M059J (cell line): Measurements from ENCODE around the gene DIPK1A. TPM values are rescaled to one million over a fixed set of nuclear protein-coding genes. Genes with fewer than 3 reads are reported as not detected.
A peak's percentile ranks its signal among the peaks of the same experiment; 100 is the strongest.

Experiments used
- DNase-seq: peaks from one replicate; pipeline ENCODE4 v3.0.0-alpha.2; 2012; ENCODE audit warnings: low read depth
- total RNA-seq: library from RNA; depleted of rRNA; stranded (reverse); fragments of >200 nt; shearing (Covaris generic); gene quantifications from 2 replicates; pipeline ENCODE4 v1.2.3, GENCODE V29; 2014

The DIPK1A gene
- total RNA-seq, 1 experiment from 2014 or later = 21.5 TPM

DNA sequence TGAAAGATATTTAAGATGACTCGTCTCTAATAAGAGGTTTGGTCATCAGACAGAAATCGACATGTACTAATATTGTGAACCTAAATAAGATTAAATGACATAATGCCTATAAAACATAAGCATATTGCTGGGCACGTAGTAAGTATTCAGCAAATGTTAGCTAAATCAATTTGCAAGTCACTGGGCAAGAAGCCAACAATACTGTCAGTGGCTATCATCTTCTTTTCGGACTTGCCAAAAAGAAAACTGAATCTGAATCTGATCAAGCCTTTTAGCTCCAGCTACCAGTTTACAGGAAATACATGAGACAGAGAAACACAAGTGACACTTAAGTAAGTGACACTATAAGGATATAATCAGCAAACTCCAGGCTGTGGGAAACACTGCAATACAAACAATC, 83.5 kb downstream of the DIPK1A start:
- peak; percentile 13 for DNase-seq

DNA sequence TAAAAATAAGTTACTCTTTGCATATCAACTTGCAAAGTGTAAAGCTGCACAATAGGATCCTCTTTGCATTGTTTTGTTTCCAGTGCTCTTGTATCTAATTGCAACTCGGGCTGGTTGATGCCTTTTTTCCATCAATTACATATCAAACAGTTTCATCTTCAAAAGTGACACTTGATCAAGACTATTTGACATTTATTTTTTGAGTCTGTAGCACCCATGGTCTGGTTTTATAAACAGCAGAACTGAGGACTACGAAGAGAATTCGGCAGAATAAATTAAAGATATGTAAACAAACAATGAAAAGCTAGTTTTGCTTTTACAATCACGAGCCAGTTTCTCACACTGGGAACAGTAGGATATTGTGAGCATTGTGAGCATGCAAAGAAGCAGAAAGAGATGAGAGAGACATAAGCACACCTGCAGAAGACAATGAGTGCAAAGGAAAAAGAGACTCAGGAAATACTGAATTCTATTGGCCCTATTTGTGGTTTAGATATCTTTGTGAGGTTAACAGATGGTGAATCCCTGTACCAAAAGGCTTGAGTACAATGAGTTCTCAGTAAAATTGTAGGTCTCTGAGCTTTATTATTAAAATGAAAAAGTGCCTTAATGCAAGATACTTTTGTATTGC, 84.1 kb downstream of the DIPK1A start:
- no peak for DNase-seq

DNA sequence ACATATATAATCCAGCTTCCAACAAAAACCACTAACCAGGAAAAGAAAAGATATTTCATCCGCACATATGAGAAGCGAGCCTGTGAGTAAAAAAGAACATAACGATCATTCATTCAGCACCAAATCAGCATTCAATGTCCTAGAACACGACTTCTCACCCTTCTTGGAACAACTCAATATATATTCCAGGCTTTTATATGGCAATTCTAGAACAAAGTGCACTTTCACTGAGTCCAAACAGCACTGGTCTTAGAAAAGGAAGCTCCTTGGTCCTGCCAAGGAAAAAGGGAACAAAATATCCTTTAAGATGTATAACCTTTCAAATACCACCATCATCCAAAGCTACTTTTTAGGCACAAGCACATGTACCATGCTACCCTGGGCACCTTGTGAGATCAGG, 84.9 kb downstream of the DIPK1A start:
- no peak for DNase-seq

DNA sequence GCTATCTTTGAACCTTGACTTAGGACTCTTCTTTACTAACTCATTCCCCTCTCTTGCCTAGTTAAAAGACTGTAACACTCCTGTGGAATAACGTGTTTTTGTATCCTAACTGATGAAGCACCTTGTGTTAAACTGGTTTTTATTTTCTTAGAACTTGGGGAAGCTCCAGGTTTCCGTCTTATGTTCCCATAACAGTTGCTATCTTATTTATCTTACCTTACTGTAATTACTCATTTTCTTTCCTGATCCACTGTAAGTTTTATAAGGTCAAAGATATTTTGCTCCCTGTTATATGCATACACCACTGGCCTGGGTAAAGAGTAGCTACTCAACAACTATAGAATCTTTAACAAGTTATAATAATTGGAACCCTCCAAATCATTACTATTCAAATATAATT, 86.3 kb downstream of the DIPK1A start:
- no peak for DNase-seq

DNA sequence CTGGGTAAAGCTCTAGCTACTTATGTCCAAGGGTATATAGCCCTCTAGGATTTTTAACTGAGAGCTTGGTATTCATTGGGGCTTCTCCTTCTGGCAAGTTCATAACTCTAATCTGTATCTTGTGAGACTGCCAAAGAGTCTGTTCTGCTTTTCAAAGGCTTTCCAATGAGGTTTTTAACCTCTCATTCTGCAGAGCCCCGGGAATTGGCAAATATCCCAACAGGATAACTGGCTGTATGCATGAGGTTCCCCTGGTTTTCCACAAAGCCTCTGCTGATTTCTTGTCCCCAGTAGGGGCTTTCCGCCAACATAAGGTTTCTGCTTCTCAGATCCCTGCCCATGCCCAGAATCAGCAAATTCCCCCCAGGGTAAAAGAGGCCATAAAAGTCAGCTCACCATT, 88.5 kb downstream of the DIPK1A start:
- DNase-seq = peak; percentile 27

DNA sequence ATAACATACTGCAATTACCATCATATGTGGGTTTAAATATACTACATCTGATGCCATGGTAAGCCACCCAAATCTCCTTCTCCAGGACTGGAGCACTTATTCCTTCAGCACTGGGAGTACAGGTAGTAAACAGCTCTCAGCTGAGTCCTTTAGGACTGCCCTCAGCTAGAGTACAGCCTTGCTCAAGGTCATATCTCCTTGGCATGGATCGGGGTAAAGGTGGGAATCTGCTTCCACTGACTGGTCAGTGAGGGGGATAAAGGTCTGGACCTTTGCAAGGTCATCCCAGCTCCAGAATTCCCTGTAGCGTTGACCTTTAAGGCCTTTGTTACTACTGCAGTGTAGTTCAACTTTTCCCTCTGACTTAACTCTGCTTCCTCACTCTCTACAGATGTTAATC, 90.7 kb downstream of the DIPK1A start:
- no peak for DNase-seq

DNA sequence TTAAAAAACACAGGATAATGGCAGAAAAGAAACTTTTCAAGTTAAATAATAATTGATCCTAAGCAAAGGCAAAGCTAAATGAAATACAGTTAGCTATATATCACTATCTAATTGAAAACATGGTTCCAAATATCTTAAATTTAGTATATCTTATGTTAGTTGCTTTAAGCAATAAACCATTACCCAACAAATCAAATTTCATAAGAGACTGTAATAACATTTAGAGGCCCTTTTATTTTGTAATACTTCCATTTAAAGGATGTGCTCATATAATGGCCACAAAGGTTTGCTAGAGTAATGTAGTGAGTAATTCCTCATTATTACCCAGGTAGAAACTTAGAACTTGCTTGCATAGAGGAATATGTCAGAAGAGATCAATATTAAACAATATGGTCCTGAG, 97.1 kb downstream of the DIPK1A start:
- no peak for DNase-seq

DNA sequence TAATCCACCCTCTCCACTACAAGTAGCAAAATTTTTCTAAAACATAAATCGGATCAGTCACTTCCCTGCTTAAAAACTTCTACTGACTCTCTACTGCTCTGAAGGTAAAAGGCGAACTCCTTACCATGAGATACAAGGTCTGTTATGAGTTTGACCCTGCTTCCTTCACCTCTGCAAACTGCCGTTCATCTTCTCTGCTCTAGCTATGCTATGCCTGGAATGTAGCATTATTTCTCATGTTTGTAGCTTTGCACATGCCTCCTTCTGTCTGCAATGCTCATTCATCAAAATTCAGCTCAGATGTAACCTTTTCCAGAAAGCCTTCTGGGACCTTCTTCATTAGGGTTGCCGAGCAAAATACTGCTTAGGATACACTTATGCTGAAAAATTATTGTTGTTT, 98.7 kb downstream of the DIPK1A start:
- no peak for DNase-seq

DNA sequence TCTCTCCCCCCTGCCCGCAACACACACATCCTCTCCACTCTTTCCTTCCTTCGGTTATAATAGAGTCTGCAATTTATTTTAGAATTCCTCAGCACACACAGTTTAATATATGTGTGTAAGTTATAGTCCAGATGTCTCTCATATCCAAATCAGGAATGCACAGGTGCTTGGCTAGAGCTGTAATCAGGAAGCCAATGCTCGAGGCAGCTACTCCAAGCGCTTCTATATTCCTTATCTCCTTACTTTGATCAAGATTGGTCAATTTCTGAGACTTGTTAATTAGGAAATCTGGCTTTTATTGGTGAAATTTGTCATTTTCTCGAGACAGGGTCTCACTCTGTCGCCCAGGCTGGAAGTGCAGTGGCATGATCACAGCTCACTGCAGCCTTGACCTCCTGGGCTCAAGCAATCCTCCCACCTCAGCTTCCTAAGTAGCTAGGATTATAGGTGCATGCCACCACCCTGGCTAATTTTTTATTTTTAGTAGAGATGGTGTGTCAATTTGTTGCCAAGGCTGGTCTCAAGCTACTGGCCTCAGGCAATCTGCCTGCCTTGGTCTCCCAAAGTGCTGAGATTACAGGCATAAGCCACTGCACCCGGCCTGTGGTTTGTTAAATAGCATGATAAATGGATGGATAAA, 101.7 kb downstream of the DIPK1A start:
- no peak for DNase-seq

DNA sequence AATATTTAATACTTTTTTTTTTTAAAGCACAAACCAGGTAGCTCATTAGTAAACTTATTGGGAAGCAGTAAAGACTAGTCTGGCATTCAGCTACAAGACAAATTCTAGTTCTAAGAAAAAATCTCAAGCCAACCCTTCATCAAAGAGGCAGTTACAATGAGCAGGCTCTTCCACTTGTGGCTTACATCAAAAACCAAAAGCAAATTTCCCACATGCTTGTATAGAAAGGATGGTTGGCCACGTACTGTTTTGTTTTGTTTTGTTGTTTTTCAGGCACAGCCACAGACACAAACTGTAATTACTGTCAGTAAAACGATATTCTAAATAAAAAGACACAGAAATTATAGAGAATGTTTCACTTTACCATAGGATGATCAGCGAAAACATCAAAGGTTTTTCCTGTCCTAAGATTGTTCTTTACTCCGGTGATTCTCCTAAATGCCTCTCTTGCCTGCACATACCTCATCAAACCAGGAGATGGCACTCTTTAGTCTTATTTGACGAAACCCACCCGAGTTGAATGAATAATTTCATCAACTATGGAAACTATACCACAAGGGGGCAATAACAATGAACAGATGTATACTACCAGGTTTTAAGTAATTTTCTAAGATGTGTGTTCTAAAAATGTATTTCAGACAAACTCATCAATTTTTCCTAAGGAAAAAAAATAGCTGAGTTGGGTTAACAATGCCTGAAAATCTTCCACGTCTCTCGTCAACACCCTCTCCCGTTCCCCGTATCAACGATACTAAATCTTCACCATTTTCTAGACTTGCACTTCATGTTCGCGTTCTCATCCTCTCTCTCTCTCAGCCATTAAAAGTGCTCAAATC, 102.5 kb downstream of the DIPK1A start:
- peak; percentile 83 for DNase-seq

DNA sequence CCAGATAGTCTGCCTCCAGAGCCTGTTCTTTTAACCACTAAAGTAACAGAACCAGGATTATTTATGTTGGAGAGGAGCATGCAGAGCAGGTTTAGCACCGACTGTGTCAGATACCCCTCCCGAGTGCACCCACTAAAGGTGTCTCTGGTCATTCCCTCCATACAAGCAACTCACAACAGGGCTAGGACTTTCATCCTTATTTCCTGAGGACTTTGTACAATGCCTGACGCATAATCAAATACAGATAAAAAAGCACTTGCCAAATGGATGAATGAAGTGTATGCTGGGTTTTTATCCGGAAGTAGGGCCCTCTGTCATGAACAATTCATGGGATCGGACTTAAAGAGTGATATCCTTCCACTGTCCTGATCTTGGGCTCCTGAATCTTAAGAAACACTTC, 103.4 kb downstream of the DIPK1A start:
- no peak for DNase-seq

DNA sequence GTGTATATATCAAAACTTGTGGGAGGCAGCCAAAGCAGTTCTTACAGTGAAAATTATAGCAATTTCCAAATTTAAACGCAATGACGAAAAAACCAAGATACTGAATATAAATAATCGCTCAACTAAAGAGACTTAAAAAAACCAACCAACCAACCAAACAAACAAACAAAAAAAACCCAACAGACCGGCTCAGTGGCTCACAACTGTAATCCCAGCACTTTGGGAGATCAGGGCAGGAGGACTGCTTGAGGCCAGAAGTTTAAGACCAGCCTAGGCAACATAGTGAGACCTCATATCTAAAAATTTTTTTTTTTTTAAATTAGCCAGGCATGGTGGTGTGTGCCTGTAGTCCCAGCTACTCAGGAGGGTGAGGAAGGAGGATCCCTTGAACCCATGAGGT, 106.0 kb downstream of the DIPK1A start:
- no peak for DNase-seq

DNA sequence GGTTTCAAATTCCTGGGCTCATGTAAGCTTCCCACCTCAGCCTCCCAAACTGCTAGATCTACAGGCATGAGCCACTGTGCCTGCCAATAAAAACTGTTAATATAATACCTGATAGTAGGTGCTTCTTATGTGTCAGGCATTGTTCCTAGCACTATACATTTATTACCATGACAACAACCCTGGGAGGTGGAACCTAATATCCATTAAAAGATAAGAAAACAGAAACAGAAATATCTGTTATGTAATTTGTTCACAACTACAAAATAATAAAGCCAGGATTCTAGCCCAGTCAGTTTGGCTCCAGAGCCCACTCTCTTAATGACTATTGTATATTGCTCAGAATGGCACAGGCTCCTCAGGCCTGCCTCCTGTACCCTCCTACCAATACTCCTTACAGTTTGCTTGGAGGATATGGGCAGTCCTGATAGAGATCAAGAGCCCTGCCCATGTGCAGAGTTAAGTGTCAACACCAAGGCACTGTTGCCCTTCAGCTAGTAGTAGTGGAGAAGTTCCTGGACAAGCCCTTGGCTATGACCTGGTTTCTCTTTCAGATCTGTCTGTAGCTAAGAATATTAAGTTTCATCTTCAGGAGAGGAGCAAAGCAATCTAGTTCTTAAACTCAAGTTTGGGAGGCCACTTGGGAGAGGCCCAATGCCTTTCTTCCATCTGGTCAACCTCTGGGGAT, 107.0 kb downstream of the DIPK1A start:
- no peak for DNase-seq

DNA sequence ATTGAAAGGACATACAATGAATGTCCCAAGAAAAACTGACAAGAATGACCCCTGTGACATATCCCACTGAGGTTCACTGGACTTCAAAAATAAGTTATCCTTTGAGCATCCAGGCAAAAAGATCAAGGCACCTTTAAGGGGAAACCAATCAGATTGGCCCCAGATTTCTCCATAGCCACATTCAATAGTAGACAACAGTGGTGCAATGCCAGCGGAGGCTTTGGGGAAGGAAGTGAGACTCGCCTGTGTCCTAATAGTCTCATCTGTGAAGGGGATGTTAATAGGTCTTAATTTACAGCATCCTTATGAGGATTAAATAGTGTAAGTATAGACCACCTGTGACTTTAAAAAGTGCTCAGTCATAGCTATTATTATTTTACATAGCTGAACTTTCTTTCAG, 108.0 kb downstream of the DIPK1A start:
- no peak for DNase-seq

DNA sequence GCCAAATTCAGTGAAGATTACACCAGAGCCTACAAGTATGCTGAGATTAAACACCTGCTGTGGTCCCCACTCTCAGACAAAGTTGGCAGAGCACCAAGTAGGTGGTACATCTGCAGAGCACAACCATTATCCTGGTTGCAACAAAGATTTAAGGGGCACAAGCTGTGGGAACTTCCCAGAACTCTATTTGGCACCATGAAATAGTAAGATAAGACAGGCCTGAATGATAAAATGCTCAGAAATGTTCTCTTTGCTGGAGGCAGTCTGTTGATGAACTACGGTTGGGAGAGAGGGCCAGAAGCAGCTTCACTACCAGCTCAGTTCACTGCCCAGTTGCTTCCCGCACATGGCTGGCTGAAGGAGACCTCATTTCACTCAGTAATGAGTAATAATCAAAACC, 109.5 kb downstream of the DIPK1A start:
- no peak for DNase-seq

DNA sequence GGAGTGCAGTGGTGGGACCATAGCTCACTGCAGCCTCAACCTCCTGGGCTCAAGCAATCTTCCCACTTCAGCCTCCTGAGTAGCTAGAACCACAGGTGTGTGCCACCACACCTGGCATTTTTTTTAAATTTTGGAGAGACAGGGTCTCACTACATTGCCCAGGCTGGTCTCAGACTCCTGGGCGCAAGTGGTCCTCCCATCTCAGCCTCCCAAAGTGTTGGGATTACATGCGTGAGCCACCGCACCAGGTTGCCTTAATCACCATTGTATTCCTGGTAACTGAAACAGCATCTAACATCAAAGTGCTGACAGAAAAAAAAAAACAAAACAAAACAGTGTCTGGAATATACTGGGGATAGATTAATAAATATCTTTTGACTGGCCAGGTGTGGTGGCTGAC, 111.2 kb downstream of the DIPK1A start:
- DNase-seq = no peak

DNA sequence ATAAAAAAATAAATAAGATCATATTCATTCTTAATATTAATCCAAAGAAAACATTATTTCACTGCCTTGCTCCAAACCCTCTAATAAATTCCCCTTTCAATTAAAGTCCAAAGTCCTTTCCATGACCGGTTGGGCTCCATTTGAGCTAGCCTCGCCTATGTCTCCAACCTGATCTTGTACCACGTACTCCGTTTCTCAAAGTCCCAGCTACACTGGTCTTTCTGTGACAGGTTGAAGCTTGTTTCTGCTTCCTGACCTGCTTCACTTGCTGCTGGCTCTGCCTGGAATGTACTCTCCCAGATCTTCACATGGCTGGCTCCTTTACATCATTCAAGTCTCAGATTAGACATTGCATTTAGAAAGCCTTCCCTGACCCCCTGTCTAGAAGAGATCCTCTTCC, 113.1 kb downstream of the DIPK1A start:
- no peak for DNase-seq

DNA sequence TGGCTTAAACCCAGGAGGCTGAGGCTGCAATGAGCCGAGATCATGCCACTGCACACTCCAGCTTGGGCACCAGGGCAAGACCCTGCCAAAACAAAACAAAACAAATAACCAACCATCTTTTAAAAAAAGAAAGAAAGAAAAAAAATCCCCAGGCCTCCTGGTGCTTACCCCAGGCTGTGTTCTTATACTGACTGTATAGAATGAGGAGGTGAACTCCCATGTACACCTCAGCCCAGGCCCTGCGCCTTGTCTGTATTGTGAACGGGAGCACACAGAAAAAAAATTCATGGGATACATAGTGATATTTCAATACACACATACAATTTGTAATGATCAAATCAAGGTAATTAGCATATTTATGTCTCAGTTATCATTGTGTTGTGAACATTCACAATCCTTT, 115.4 kb downstream of the DIPK1A start:
- DNase-seq = no peak

DNA sequence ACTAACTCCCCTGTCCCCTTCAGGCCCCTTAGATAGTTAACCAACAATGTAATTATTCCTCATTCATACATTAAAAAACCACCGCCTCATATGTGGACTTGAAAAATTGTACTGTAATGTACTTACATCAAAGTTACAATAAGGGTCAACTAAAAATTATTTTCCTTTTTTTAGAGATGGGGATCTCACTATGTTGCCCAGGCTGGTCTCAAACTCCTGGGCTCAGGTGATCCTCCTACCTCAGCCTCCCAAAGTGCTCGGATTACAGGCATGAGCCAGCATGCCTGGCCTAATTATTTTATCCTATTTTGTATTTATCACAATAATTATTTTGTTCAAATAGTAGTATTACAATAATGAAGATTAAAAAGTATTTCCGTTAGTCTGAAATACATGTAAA, 116.8 kb downstream of the DIPK1A start:
- no peak for DNase-seq

DNA sequence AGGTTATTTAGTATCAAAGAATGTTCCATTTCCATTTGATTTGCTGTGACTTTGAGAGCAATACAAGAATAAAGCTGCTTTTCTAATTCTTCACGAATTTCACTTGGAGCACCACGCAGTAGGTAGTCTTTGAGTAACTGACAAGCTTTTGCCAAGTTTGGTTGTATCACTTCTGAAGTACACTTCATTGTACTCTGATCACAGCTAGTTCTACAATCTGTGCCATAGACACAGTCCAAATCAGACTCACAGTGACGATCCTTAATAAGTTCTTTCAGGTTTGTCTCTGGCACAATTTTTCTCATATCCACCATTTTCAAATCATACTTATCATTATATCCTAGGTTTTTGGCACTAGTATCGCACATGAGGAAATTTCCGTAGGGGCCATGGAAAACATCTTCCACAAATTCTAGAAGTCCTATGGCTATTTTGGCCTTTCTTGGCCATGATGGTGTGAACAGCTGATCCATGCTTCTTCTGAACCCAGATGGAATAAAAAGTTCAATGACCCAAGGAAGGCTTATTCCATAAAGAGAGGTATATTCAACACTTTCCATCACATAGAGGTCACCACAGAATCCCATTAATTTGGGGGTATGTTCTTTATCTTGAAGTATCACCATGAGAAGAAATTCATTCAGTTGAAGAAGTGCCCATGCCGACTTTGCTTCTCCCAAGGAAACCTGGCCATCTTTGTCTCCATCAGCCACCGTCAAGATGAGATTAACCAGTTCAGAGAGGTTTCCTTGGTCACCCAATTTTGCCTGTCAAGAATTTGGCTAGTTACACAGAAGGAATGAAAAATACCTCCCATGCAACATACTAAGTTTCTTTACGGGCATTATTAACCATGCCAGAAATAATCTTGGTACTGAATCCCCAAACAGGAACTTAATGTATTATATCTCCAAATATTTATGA, 117.6 kb downstream of the DIPK1A start:
- DNase-seq = no peak

DNA sequence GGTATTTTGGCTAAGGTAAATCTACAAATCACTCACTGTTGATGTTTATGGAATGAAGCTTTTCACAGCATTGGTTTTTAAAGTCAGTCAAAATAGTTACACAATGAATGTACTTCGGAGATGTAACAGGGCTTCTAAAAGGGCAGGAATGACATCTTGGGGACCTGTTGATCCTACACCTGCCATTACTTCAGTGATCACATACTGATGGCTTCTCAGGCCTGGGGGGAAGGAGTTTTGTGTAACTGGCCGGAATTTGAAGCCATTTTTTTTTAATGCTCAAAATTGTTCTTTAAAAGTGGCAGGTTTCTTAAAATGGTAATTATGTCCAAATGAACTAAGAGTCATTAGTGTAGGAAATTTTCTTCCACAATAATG, 118.2 kb downstream of the DIPK1A start:
- DNase-seq = no peak
